Stimulated activated naive CD8-positive, alpha-beta T cell treated with anti-CD3 and anti-CD28 coated beads, Interleukin-15, amount 100 ng/mL, for 72 hours (primary cell): Measurements from ENCODE around the gene ADRA2B.

Experiments
- ATAC-seq: fragments of 150-1000 bp; cut with Tn5 transposase; 2 replicates; pipeline ENCODE4 v1.10.0; 2021; ENCODE audit warnings: mild to moderate bottlenecking, moderate library complexity
- DNase-seq, 2 donors: peaks; one replicate each; pipeline ENCODE4 v3.0.0; 2021 to 2022
- H3K27ac Mint-ChIP-seq, 2 donors: one replicate each; pipeline ENCODE4 v1.8.0; 2022; ENCODE audit warnings: mild to moderate bottlenecking in 2 of 2, mixed read lengths in 2 of 2, moderate library complexity in 2 of 2
- H3K27me3 Mint-ChIP-seq: one replicate; pipeline ENCODE4 v1.8.0; 2022; ENCODE audit warnings: mixed read lengths
- H3K4me1 Mint-ChIP-seq: one replicate; pipeline ENCODE4 v1.8.0; 2022; ENCODE audit warnings: mild to moderate bottlenecking, mixed read lengths
- H3K4me3 Mint-ChIP-seq, 2 donors: one replicate each; pipeline ENCODE4 v1.8.0; 2022; ENCODE audit warnings: mild to moderate bottlenecking in 2 of 2, mixed read lengths in 2 of 2, moderate library complexity in 1 of 2
- H3K9me3 Mint-ChIP-seq, 2 donors: one replicate each; pipeline ENCODE4 v1.8.0; 2022; ENCODE audit warnings: mixed read lengths in 2 of 2

The ADRA2B gene

GRCh38 chr2:96117701-96118588 lies 1.6 kb upstream of the ADRA2B start:
- Mint-ChIP-seq H3K4me1 (peaks cover 45% of the 10 kb centered on the region), H3K9me3 (no peaks in the 10 kb centered on the region), H3K4me3 (peak overlapping the region; percentile 64 to 67)

GRCh38 chr2:96116879-96117533 lies 635 bp upstream of the ADRA2B start:
- peak; percentile 78 for ATAC-seq
- H3K27me3 Mint-ChIP-seq: peaks cover 61% of the 10 kb centered on the region
- no peaks in the 10 kb centered on the region for H3K9me3 Mint-ChIP-seq
- H3K27ac Mint-ChIP-seq: no peak overlapping the region
- H3K4me1 Mint-ChIP-seq: peaks cover 45% of the 10 kb centered on the region
- H3K4me3 Mint-ChIP-seq: peak overlapping the region; percentile 64 to 90
- peak; percentile 69 to 83 for DNase-seq

More at GRCh38 chr2:96117701-96118588, 1.6 kb upstream of the ADRA2B start:
- DNase-seq (no peak), ATAC-seq (no peak)
- peaks cover 61% of the 10 kb centered on the region for H3K27me3 Mint-ChIP-seq
- no peak overlapping the region for H3K27ac Mint-ChIP-seq

- DNase-seq (no peak), ATAC-seq (peak; percentile 3)
- H3K27me3 Mint-ChIP-seq: peaks cover 50% of the 10 kb centered on the region
- no peaks in the 10 kb centered on the region for H3K9me3 Mint-ChIP-seq
- H3K4me1 Mint-ChIP-seq: peaks cover 38% of the 10 kb centered on the region
- H3K27ac Mint-ChIP-seq: peak overlapping the region in 1 of 2 donors; percentile 27
- H3K4me3 Mint-ChIP-seq: peak overlapping the region; percentile 82 to 90
These were observed 544 bp downstream of the ADRA2B start for GRCh38 chr2:96115631-96116423.

GRCh38 chr2:96114903-96115581 lies 1.3 kb downstream of the ADRA2B start:
- Mint-ChIP-seq H3K4me3 (peak overlapping the region; percentile 82 to 90), H3K27ac (no peak overlapping the region), H3K9me3 (no peaks in the 10 kb centered on the region), H3K27me3 (peaks cover 42% of the 10 kb centered on the region), H3K4me1 (peaks cover 30% of the 10 kb centered on the region)
- ATAC-seq: no peak
- DNase-seq: no peak

- H3K4me1 Mint-ChIP-seq: peaks cover 25% of the 10 kb centered on the region
- H3K27me3 Mint-ChIP-seq: peaks cover 37% of the 10 kb centered on the region
- DNase-seq (no peak), ATAC-seq (no peak)
- no peak overlapping the region for H3K4me3 Mint-ChIP-seq
- no peaks in the 10 kb centered on the region for H3K9me3 Mint-ChIP-seq
- no peak overlapping the region for H3K27ac Mint-ChIP-seq
These were observed 1.8 kb downstream of the ADRA2B start for GRCh38 chr2:96114546-96114902.

- Mint-ChIP-seq H3K9me3 (no peaks in the 10 kb centered on the region), H3K27me3 (peaks cover 32% of the 10 kb centered on the region), H3K27ac (no peak overlapping the region), H3K4me3 (no peak overlapping the region), H3K4me1 (peaks cover 22% of the 10 kb centered on the region)
- no peak for DNase-seq
- ATAC-seq: no peak
These were observed 2.4 kb downstream of the ADRA2B start for GRCh38 chr2:96113951-96114350.

- no peak for DNase-seq
- no peak for ATAC-seq
- peaks cover 32% of the 10 kb centered on the region for H3K27me3 Mint-ChIP-seq
- no peaks in the 10 kb centered on the region for H3K9me3 Mint-ChIP-seq
- peaks cover 22% of the 10 kb centered on the region for H3K4me1 Mint-ChIP-seq
- H3K27ac Mint-ChIP-seq: no peak overlapping the region
- H3K4me3 Mint-ChIP-seq: no peak overlapping the region
These were observed 3.0 kb downstream of the ADRA2B start for GRCh38 chr2:96113367-96113677.

GRCh38 chr2:96112501-96113366 lies 3.6 kb downstream of the ADRA2B start:
- H3K27ac Mint-ChIP-seq: no peak overlapping the region
- DNase-seq (no peak), ATAC-seq (no peak)
- no peaks in the 10 kb centered on the region for H3K9me3 Mint-ChIP-seq
- H3K4me3 Mint-ChIP-seq: no peak overlapping the region
- peaks cover 31% of the 10 kb centered on the region for H3K27me3 Mint-ChIP-seq
- peaks cover 17% of the 10 kb centered on the region for H3K4me1 Mint-ChIP-seq

GRCh38 chr2:96111823-96112500 lies 4.4 kb downstream of the ADRA2B start:
- peaks cover 26% of the 10 kb centered on the region for H3K27me3 Mint-ChIP-seq
- peaks cover 10% of the 10 kb centered on the region for H3K4me1 Mint-ChIP-seq
- DNase-seq (no peak), ATAC-seq (no peak)
- H3K4me3 Mint-ChIP-seq: no peak overlapping the region
- no peaks in the 10 kb centered on the region for H3K9me3 Mint-ChIP-seq
- H3K27ac Mint-ChIP-seq: no peak overlapping the region

GRCh38 chr2:96111257-96111640 lies 5.1 kb downstream of the ADRA2B start:
- no peak overlapping the region for H3K4me3 Mint-ChIP-seq
- H3K27me3 Mint-ChIP-seq: peaks cover 26% of the 10 kb centered on the region
- no peak for DNase-seq
- peaks cover 9% of the 10 kb centered on the region for H3K4me1 Mint-ChIP-seq
- H3K9me3 Mint-ChIP-seq: no peaks in the 10 kb centered on the region
- H3K27ac Mint-ChIP-seq: no peak overlapping the region
- ATAC-seq: no peak

GRCh38 chr2:96110621-96111256 lies 5.6 kb downstream of the ADRA2B start:
- Mint-ChIP-seq H3K9me3 (peaks cover 0 to 4% of the 10 kb centered on the region in 2 donors), H3K4me1 (peaks cover 4% of the 10 kb centered on the region), H3K27ac (no peak overlapping the region), H3K4me3 (no peak overlapping the region), H3K27me3 (peaks cover 21% of the 10 kb centered on the region)
- ATAC-seq (no peak), DNase-seq (no peak)

GRCh38 chr2:96109931-96110511 lies 6.3 kb downstream of the ADRA2B start:
- H3K4me3 Mint-ChIP-seq: no peak overlapping the region
- DNase-seq (no peak), ATAC-seq (no peak)
- H3K27me3 Mint-ChIP-seq: peaks cover 14% of the 10 kb centered on the region
- no peaks in the 10 kb centered on the region for H3K4me1 Mint-ChIP-seq
- peaks cover 7 to 11% of the 10 kb centered on the region in 2 donors for H3K9me3 Mint-ChIP-seq
- no peak overlapping the region for H3K27ac Mint-ChIP-seq

- no peak for ATAC-seq
- H3K4me3 Mint-ChIP-seq: no peak overlapping the region
- peaks cover 10 to 17% of the 10 kb centered on the region in 2 donors for H3K9me3 Mint-ChIP-seq
- DNase-seq: no peak
- no peak overlapping the region for H3K27ac Mint-ChIP-seq
- H3K4me1 Mint-ChIP-seq: no peaks in the 10 kb centered on the region
- H3K27me3 Mint-ChIP-seq: peaks cover 12% of the 10 kb centered on the region
These were observed 7.0 kb downstream of the ADRA2B start for GRCh38 chr2:96109361-96109680.
